ENCODE results near the gene THSD4.
"Not testable (repeated sequence)": the region's sequence is repeated elsewhere in the genome, so short reads cannot be mapped to it uniquely, and the experiment has no call there.

Gene THSD4

GRCh38 chr15:71362987-71363968 is 248.0 kb downstream of the THSD4 start:
- no peak for DNase-seq

GRCh38 chr15:71364117-71364584 is 248.9 kb downstream of the THSD4 start:
- DNase-seq: peak in 1 of 2 experiments; percentile 13

DNA sequence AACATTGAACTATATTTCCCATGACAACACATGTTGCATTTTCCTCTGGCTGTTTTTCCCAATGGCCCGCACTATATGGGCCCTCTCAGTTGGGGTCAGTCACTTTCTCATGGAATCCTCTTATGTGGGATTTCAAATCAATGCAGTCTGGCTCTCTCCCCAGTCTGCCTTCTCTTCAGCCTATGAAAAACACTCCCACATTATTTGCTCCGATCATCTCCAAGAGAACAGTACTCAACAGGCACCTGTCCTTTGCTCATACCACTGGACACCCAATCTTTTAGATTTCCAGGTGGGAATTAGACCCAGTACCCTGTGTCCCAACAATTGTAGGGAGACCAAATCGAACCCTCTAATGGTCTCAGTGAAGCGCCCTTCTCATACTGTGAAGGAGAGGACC is 251.3 kb downstream of the THSD4 start:
- no peak for DNase-seq

- no peak for DNase-seq
These were observed 251.7 kb downstream of the THSD4 start for GRCh38 chr15:71366926-71367325.

GRCh38 chr15:71367737-71368136 is 252.5 kb downstream of the THSD4 start:
- DNase-seq: not testable (repeated sequence)

GRCh38 chr15:71372769-71373168 is 257.5 kb downstream of the THSD4 start:
- DNase-seq: not testable (repeated sequence)

- DNase-seq: no peak
These were observed 258.6 kb downstream of the THSD4 start for GRCh38 chr15:71373917-71374316.

- no peak for DNase-seq
These were observed 259.5 kb downstream of the THSD4 start for GRCh38 chr15:71374607-71375352.

GRCh38 chr15:71375934-71376333 is 260.7 kb downstream of the THSD4 start:
- no peak for DNase-seq

DNA sequence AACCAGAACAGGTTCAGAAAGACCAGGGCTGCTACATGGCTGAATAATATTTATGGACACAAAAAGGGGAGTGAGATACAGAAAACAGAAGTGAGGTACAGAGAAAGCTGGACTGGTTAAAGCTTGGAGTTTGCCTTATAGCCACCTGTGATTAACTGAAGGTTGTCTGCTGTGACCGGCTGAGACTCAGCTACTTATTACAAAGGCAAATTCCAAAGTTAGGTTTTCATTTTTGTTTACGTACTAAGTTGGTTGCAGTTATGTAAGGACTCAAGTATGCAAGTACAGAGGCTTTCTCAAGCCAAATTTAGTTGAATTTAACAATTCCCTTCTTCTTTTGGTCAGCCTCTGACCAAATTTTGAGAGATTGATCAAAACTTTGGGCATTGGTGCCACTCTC is 264.6 kb downstream of the THSD4 start:
- DNase-seq: no peak

DNA sequence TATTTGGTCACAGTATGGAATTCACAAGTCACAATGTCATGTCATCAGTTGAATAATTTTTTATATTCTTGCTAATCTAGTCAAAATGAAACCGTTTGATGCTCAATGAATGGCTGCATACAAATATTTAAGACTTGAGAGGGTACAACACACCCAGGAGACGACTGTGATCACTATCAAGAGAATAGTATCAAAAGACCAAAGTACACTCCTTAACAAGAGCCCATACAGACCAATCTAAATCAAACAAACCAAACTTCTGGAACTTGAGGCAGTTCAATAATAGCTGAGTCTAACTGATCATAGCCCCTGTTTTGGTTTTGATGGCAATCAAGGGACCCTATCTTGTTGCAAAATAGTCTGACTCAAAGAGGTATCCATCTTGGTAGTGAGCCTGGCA is 265.1 kb downstream of the THSD4 start:
- DNase-seq: no peak

DNA sequence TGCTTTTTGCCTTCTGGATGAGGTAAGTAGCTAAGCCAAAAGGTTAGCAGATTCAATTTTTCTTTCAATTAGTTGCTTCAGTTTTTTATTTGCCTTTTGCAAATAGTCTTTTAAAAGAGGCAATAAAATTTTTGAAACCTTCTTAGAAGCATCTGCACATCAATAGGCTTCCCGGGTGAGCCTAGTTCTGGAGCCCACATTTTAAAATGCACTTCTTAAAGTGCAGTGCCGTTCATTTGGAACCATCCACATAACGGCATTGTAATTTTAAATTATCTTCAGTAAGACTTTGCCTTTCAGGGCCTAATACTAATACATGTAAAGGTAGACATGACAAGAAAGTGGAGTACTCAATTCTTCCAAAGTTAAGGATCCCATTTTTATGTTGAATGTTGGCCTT is 269.2 kb downstream of the THSD4 start:
- no peak for DNase-seq

- DNase-seq: no peak
These were observed 269.8 kb downstream of the THSD4 start for GRCh38 chr15:71385026-71385425.

DNA sequence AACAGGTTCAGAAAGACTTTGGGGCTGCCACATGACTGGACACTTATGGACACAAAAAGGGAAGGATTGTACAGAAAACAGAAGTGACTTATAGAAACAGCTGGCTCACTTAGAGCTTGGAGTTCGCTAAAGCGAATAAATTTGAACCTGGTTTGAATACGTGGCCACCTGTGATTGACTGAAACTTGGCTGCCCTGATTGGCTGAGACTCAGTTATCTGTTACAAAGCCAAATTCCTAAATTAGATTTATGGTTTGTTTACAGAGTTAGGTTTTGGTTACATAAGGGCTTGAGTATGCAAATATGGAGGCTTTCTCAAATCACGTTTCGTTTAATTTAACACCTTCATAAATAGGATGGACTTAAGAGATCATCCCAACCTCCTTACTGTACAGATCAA is 270.2 kb downstream of the THSD4 start:
- no peak for DNase-seq

DNA sequence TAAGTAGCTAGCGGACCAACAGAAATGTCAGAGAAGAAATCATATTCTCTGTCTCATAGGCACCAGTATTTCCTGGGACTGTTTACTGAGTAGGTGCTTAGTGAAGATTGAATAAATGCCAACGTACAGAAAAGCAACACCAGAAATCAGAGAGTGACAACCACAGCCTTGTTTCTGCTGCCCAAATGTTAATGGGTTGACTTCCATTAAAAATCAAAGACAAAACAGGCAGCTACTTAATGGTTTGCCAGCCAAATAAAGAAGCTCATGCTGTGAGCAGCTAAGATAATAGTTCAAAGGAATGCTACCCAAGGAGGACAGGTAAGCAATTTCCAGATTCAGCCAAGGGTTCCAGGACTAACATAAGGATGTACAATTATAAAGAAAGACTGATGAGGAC is 270.7 kb downstream of the THSD4 start:
- no peak for DNase-seq

GRCh38 chr15:71386448-71387236 is 271.4 kb downstream of the THSD4 start:
- DNase-seq: no peak

- no peak for DNase-seq
These were observed 272.5 kb downstream of the THSD4 start for GRCh38 chr15:71387810-71388209.

- no peak for DNase-seq
These were observed 274.8 kb downstream of the THSD4 start for GRCh38 chr15:71390096-71390495.

DNA sequence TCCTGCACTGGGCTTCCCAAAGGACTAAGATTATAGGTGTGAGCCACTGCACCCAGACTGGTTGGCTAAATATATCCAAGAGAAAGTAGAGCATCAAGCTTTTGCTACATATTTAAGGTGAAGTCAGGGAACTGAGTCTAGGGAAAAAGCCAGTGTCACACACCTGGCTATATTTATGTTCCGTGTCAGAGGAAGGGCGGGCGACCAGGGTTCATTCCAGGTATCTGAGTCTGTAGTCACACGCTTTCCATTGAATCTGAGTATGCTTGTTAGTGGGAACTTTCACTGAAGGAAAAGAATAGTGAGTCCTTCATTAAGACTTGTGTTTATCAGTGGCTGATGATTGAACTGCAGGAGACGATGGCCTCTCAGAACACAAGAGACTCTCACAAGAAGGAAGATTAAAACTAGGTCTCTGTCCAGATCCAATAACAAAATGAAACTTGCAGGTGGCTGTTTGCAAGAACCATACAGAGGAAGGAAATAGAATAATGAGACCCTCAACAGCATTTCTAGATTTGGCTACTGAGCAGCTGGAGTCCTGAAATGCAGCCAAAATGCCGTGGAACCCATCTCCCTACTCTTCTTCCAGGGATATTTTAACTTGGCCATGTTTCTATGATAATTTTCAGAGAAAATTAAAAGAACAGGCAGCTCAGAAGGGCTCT is 276.3 kb downstream of the THSD4 start:
- DNase-seq: no peak

DNA sequence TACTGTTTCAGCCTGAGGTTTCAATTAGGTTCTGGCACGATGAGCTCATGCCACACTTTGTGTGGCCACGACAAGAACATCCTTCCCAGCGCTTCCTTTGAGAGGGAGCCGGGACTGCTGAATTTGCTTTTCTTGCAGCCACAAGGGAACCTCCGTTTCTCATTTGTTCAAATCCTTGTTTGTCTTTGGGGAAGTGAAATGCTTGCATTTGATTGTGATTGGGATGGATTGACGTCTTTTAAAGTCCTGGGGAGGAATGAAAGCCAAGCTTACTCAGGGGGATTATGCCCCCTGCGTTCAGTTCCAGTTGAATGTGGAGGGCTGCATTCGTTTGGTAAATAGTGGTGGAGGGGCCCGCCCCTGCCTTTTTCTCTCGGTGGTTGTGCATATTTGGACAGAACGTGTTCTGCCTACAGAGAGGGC is 277.6 kb downstream of the THSD4 start:
- no peak for DNase-seq

GRCh38 chr15:71393383-71393782 is 278.1 kb downstream of the THSD4 start:
- no peak for DNase-seq

DNA sequence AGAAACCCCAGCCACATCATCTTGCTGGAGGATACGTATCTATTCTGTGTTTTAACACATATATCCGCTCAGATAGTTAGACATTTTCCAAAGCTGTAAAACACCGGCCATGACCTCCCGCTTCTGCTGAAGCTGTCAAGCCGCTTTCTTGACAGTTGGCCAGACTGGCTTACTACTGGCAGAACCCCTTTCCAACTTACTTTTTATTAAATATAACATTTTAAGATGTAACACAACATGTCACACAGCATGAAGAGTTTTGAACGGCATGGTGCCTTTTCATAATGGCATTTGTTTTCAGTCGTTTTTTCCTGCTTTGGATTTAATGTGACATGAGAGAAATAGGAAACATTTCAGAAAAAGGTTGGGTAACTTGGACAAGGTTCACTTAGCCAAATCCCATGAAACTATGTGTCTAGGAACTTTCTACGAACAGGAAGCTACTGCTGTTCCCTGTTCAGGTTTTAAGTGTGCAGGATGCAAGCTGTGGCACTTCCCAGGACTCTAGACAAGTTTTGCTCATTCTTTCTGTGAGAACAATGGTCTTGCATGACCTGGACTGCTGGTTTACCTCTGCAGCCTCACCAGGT is 281.4 kb downstream of the THSD4 start:
- DNase-seq: no peak
